ENCODE data around the gene PRTG.

DNA sequence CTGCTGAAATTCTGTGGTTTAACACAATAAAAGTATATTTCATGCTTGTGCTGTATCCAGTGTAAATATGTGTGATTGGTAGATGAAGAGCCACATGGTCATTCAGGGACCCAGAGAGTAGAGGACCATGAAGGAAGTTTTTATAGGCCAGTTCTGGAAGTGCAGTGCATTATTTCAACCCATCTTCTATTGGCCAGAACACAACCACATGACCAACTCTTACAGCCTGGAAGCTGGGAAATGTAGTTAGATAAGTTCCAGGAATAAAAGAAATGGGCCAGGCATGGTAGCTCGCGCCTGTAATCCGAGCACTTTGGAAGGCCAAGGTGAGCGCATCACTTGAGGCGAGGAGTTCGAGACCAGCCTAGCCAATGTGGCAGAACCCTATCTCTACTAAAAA is 21.4 kb upstream of the PRTG start:
- TF ChIP-seq POLR2A (IDR thresholded peaks at IDR 0.05; ENCODE audit: low read depth, low read length) (no peak), POLR2AphosphoS5 (IDR thresholded peaks at IDR 0.05; ENCODE audit: low read depth, low read length) (no peak), PAX5 (IDR thresholded peaks at IDR 0.05; ENCODE audit: insufficient read depth, low read length, severe bottlenecking) (no peak), TAF1 (IDR thresholded peaks at IDR 0.05; ENCODE audit: low read depth, low read length) (no peak)
